B cell (primary cell): Measurements from ENCODE around the gene NPR3. TPM values are rescaled to one million over a fixed set of nuclear protein-coding genes. Genes with fewer than 3 reads are reported as not detected.

Experiments used
- ATAC-seq: fragments of 200-7000 bp; cut with Tn5 transposase; one replicate; pipeline ENCODE4 v1.10.0; 2021; ENCODE audit warnings: low read depth, mild to moderate bottlenecking, moderate number of reproducible peaks, moderate library complexity
- CTCF ChIA-PET: fragments of 350-600 bp; sonication (Branson Sonifier 250); formaldehyde crosslinking; loops from one replicate; lab custom pipeline; 2021; ENCODE audit warnings: antibody characterized with exemption, inconsistent platforms; lab: Charles Lee
- POLR2A ChIA-PET: fragments of 350-600 bp; sonication (Branson Sonifier 250); formaldehyde crosslinking; loops from one replicate; lab custom pipeline; 2021; ENCODE audit warnings: antibody characterized with exemption; lab: Charles Lee
- DNase-seq: peaks from one replicate; pipeline ENCODE4 v3.0.0; 2013
- H2AFZ ChIP-seq: 2 replicates; pipeline ENCODE4 v1.6.1; 2012; ENCODE audit warnings: mild to moderate bottlenecking, low read depth, low read length; ENCODE audit not compliant: insufficient read depth, poor library complexity, severe bottlenecking
- H3K27ac ChIP-seq, 2 donors: 1 replicate in 1 of 2; 2 replicates in 1 of 2; pipeline ENCODE4 v1.5.1; 2012 to 2013; ENCODE audit warnings: low read length in 2 of 2, mild to moderate bottlenecking in 2 of 2, moderate library complexity in 1 of 2
- H3K27me3 ChIP-seq, 4 experiments: fragments of 200-600 bp in 1 of 4; sonication (generic) in 1 of 4; replicated peaks in 1 of 4; 1 replicate in 2 of 4; 2 replicates in 2 of 4; pipeline versions ENCODE4 v1.6.1 to v1.7.0; 2013 to 2016; ENCODE audit warnings: low read length in 3 of 4, mild to moderate bottlenecking in 2 of 4, mixed read lengths in 1 of 4, moderate library complexity in 1 of 4; ENCODE audit not compliant: insufficient read depth in 4 of 4, control insufficient read depth in 3 of 4; ENCODE audit errors: control extremely low read depth in 1 of 4
- H3K36me3 ChIP-seq, 2 experiments: replicated peaks in 1 of 2; 1 replicate in 1 of 2; 2 replicates in 1 of 2; pipeline versions ENCODE4 v1.6.1 to v1.7.1; 2013; ENCODE audit warnings: low read length in 1 of 2; ENCODE audit not compliant: insufficient read depth in 2 of 2, control insufficient read depth in 1 of 2; ENCODE audit errors: control extremely low read depth in 1 of 2, extremely low read depth in 1 of 2
- H3K4me1 ChIP-seq, 2 donors: fragments of 200-600 bp in 1 of 2; sonication (generic) in 1 of 2; 1 replicate in 1 of 2; 2 replicates in 1 of 2; pipeline versions ENCODE4 v1.5.1 to v1.6.1; 2013 to 2017; ENCODE audit warnings: low read length in 2 of 2; ENCODE audit not compliant: control insufficient read depth in 2 of 2, insufficient read depth in 2 of 2
- H3K4me2 ChIP-seq: replicated peaks from 2 replicates; pipeline ENCODE3; 2012; ENCODE audit warnings: mild to moderate bottlenecking, low read depth, low read length; ENCODE audit not compliant: poor library complexity, severe bottlenecking
- H3K4me3 ChIP-seq, 5 experiments: fragments of 200-600 bp in 1 of 5; sonication (generic) in 1 of 5; 1 replicate in 3 of 5; 2 replicates in 2 of 5; pipeline versions ENCODE4 v1.5.1 to v1.7.0; 2011 to 2016; ENCODE audit warnings: low read length in 4 of 5, mild to moderate bottlenecking in 4 of 5, low read depth in 2 of 5, control low read depth in 1 of 5, moderate library complexity in 1 of 5; ENCODE audit not compliant: insufficient read depth in 1 of 5; ENCODE audit errors: control extremely low read depth in 1 of 5, extremely low read depth in 1 of 5
- H3K79me2 ChIP-seq: fragments of 200-600 bp; sonication (generic); one replicate; pipeline ENCODE4 v1.6.0; 2016; ENCODE audit warnings: low read length; ENCODE audit not compliant: control insufficient read depth, insufficient read depth
- H3K9ac ChIP-seq: fragments of 200-600 bp; sonication (generic); 2 replicates; pipeline ENCODE4 v1.6.1; 2017; ENCODE audit warnings: mild to moderate bottlenecking, low read length, moderate library complexity
- H3K9me3 ChIP-seq, 3 donors: one replicate each; pipeline versions ENCODE4 v1.6.1 to v1.7.1; 2013; ENCODE audit warnings: low read length in 2 of 3; ENCODE audit not compliant: control insufficient read depth in 2 of 3, insufficient read depth in 1 of 3; ENCODE audit errors: control extremely low read depth in 1 of 3
- H4K20me1 ChIP-seq: 2 replicates; pipeline ENCODE4 v1.6.0; 2012; ENCODE audit warnings: mild to moderate bottlenecking, low read length; ENCODE audit not compliant: insufficient read depth, control insufficient read depth, poor library complexity, severe bottlenecking
- H3K27ac Mint-ChIP-seq: one replicate; pipeline ENCODE4 v1.8.0; 2021; ENCODE audit warnings: mixed read lengths
- H3K27me3 Mint-ChIP-seq: one replicate; pipeline ENCODE4 v1.8.0; 2021; ENCODE audit warnings: mixed read lengths
- H3K4me1 Mint-ChIP-seq: one replicate; pipeline ENCODE4 v1.8.0; 2021; ENCODE audit warnings: mixed read lengths
- H3K4me3 Mint-ChIP-seq: one replicate; pipeline ENCODE4 v1.8.0; 2021; ENCODE audit warnings: mixed read lengths
- H3K9me3 Mint-ChIP-seq: one replicate; pipeline ENCODE4 v1.8.0; 2022; ENCODE audit warnings: mixed read lengths; ENCODE audit not compliant: insufficient read depth
- CTCF ChIP-seq: fragments of 200-600 bp; IDR thresholded peaks from one replicate; pipeline ENCODE4 v1.8.0; 2022; ENCODE audit warnings: antibody characterized with exemption, mild to moderate bottlenecking
- EZH2 ChIP-seq: IDR thresholded peaks from 2 replicates; pipeline ENCODE4 v1.6.1; 2012; ENCODE audit warnings: borderline replicate concordance, low read depth, mild to moderate bottlenecking, moderate library complexity, low read length; ENCODE audit not compliant: insufficient read depth, poor library complexity, severe bottlenecking
- WGBS: methylation state at CpG from one replicate; pipeline ENCODE4 v1.1.5; 2013; ENCODE audit warnings: missing lambda C conversion rate; ENCODE audit not compliant: insufficient coverage; 5-methylcytosine and 5-hydroxymethylcytosine counted together
- intact Hi-C: fragments of 100-400 bp; cut with micrococcal nuclease; formaldehyde crosslinking; loops from one replicate; pipeline ENCODE4 v1.10.0; 2022
- polyA plus RNA-seq: library from polyadenylated mRNA; depleted of rRNA; stranded (reverse); fragments of >200 nt; gene quantifications from 2 replicates; pipeline ENCODE4 v1.2.3, GENCODE V29; 2012
- total RNA-seq, 2 donors: library from RNA; stranded (reverse); fragments of 120-200 nt in 1 of 2; gene quantifications; 1 replicate in 1 of 2; 2 replicates in 1 of 2; pipeline versions ENCODE4 v1.2.3 to v1.2.4, GENCODE V29; 2013 to 2022

The NPR3 gene
- total and polyA plus RNA-seq, 2 donors (not counting 1 experiment from before 2014, with no cell fraction given) = not detected

GRCh38 chr5:32831624-32832023 is 120.5 kb downstream of the NPR3 start:
- H3K4me3 ChIP-seq = no peak overlapping the region
- no peaks in the 10 kb centered on the region for H3K27me3 ChIP-seq
- H3K4me1 Mint-ChIP-seq = no peaks in the 10 kb centered on the region
- H3K9me3 Mint-ChIP-seq = peaks cover 3% of the 10 kb centered on the region
- no peaks in the 10 kb centered on the region for H3K27me3 Mint-ChIP-seq
- H3K4me2 ChIP-seq = no peak overlapping the region
- no peak overlapping the region for H3K4me3 Mint-ChIP-seq
- intact Hi-C loops = no loop called here
- H3K9me3 ChIP-seq = no peaks in the 10 kb centered on the region
- H3K36me3 ChIP-seq = no peaks in the 10 kb centered on the region
- CTCF ChIA-PET = no interaction called here
- POLR2A ChIA-PET = no interaction called here
- no peaks in the 10 kb centered on the region for H3K79me2 ChIP-seq
- ATAC-seq (no peak), DNase-seq (no peak)
- H3K4me1 ChIP-seq = no peaks in the 10 kb centered on the region
- no peak overlapping the region for H3K9ac ChIP-seq
- H4K20me1 ChIP-seq = no peaks in the 10 kb centered on the region
- no peak overlapping the region for H3K27ac Mint-ChIP-seq
- H2AFZ ChIP-seq = no peak overlapping the region
- TF ChIP-seq EZH2 = no peak
- TF ChIP-seq CTCF = no peak
- 100% methylated on average over 1 of the region's 1 CpG for WGBS
- no peak overlapping the region for H3K27ac ChIP-seq

- DNase-seq (no peak), ATAC-seq (no peak)
- no peaks in the 10 kb centered on the region for H4K20me1 ChIP-seq
- H3K4me2 ChIP-seq = no peak overlapping the region
- H3K36me3 ChIP-seq = no peaks in the 10 kb centered on the region
- H3K27ac Mint-ChIP-seq = no peak overlapping the region
- no peak overlapping the region for H3K9ac ChIP-seq
- H3K27me3 ChIP-seq = no peaks in the 10 kb centered on the region
- H3K9me3 ChIP-seq = no peaks in the 10 kb centered on the region
- no peak overlapping the region for H2AFZ ChIP-seq
- no peaks in the 10 kb centered on the region for H3K79me2 ChIP-seq
- H3K4me3 Mint-ChIP-seq = no peak overlapping the region
- no peak overlapping the region for H3K4me3 ChIP-seq
- no CpG with 5 or more reads among the region's 1 CpG for WGBS
- CTCF ChIA-PET = no interaction called here
- intact Hi-C loops = no loop called here
- H3K4me1 Mint-ChIP-seq = no peaks in the 10 kb centered on the region
- POLR2A ChIA-PET = no interaction called here
- H3K27ac ChIP-seq = no peak overlapping the region
- H3K27me3 Mint-ChIP-seq = no peaks in the 10 kb centered on the region
- H3K9me3 Mint-ChIP-seq = peaks cover 3% of the 10 kb centered on the region
- TF ChIP-seq CTCF (no peak), EZH2 (no peak)
- H3K4me1 ChIP-seq = no peaks in the 10 kb centered on the region
Observed at GRCh38 chr5:32833127-32833526, 122.0 kb downstream of the NPR3 start.
